ENCODE measurements around the gene CACNB2. TPM values are rescaled to one million over a fixed set of nuclear protein-coding genes. Genes with fewer than 3 reads are reported as not detected.

CACNB2 gene
- not detected for total RNA-seq

DNA sequence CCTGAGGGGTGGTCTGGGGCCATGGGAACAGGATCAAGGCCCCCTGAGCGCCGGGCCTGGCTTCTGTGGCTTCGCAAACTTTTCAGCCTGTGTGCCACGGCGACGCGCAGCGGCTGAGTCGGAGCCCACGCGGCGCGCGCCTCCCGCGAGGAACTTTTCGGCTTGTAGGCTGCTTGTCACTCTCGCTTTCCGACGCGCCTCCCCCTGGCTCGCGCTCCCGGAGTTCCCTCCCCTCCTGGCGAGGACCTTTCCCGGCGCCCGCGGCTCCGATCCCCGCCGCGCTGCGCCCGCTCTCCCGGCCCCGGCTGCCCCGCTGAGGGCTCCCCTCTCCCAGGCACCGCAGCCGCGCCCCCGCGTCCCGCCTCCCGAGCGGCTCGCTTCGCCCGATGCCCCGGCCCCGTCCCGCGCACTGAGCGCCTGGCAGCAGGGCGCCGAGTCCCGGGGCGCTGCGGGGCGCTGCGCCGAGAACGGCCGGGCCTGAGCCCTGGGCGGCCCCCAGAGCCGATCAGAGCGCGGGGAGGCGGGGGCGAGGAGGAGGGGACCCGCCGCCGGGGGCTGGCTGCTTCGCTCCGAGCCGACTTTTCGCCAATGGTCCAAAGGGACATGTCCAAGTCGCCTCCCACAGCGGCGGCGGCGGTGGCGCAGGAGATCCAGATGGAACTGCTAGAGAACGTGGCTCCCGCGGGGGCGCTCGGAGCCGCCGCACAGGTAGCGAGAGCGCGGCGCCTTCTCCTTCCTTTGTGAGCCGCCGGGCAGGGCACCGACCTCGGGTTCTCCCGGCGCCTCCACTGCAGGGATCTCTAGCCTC, at the start of gene CACNB2:
Gene CACNB2 (plus strand): TSS at position 276 of the 808 bp plus-strand sequence.
- DNase-seq (no peak), ATAC-seq (no peak)
- Mint-ChIP-seq H3K27ac (no peak within 1 kb of the TSS), H3K4me1 (no peaks in the 10 kb centered on the region), H3K9me3 (ENCODE audit: low read depth) (no peaks in the 10 kb centered on the region), H3K4me3 (no peak within 1 kb of the TSS), H3K27me3 (peaks cover 36% of the 10 kb centered on the region), H3K36me3 (no peaks in the 10 kb centered on the region)
- CTCF ChIA-PET, result no interaction called here

DNA sequence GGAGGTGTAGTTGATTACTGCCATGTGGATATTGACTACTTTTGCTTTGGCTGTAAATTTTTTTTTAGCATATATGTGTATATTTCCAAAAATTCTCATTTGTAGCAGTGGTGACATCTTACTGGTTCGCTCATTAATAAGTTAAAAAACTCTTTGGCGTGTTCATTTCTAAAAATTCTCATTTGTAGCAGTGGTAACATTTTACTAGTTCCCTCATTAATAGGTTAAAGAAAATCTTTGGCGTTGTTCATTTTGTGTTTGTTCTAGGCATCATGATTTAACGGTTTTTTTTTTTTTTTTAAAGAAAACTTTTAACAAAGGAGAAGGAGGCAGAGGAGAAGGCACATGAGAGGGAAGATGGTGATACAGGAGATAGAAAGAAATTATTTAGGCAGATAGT, 45.9 kb upstream of the CACNB2 start:
- H3K9me3 Mint-ChIP-seq (ENCODE audit: low read depth), result no peaks in the 10 kb centered on the region

DNA sequence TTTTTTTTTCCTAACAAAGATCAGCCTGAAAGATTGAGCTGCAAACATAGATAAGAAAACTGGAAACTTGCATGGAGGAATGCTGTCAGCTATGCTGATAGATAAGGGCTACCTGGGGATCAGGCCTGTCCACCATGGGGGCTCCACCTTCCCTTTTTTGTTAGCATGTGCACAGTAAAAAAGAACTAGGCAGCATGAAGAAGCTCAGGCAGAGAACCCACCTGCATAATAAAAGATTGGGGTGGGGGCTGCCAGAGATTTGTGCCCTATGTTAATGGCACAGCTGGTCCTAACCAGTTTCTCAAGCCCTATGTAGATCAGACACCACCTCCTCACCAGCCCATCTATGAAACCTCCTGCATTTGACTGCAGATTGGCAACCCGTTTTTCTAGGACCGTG, 45.4 kb upstream of the CACNB2 start:
- no peaks in the 10 kb centered on the region for H3K9me3 Mint-ChIP-seq (ENCODE audit: low read depth)
- no peaks in the 10 kb centered on the region for H3K4me1 Mint-ChIP-seq
- no peaks in the 10 kb centered on the region for H3K36me3 Mint-ChIP-seq
- H3K27ac Mint-ChIP-seq, result no peak overlapping the region
- H3K4me3 Mint-ChIP-seq, result no peak overlapping the region
- CTCF ChIA-PET, result no interaction called here
- DNase-seq (no peak), ATAC-seq (no peak)
- H3K27me3 Mint-ChIP-seq, result no peaks in the 10 kb centered on the region

More for the DNA sequence above, 45.9 kb upstream of the CACNB2 start:
- H3K27ac Mint-ChIP-seq, result no peak overlapping the region
- ATAC-seq (no peak), DNase-seq (no peak)
- no peaks in the 10 kb centered on the region for H3K36me3 Mint-ChIP-seq
- no peaks in the 10 kb centered on the region for H3K27me3 Mint-ChIP-seq
- CTCF ChIA-PET, result no interaction called here
- H3K4me1 Mint-ChIP-seq, result no peaks in the 10 kb centered on the region
- H3K4me3 Mint-ChIP-seq, result no peak overlapping the region

DNA sequence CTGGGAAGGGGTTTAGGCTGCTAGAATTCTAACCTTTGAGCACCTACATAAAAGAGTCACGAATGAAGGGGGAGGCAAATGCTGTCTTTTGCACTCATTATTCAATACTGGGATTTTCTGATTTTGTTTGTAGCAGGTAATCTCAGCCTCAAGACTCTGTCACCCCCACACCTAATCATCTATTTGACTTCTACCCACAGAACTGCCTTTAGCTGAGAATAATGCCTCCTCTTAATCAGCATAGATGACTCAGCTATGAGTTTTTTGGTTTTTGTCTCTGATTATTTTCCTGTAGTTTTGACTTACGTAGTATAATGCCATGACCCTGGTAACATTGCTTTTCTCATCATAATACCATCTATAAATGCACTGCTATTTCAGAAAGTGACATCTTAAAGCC, 42.7 kb upstream of the CACNB2 start:
- CTCF ChIA-PET, result no interaction called here
- Mint-ChIP-seq H3K9me3 (ENCODE audit: low read depth) (no peaks in the 10 kb centered on the region), H3K4me3 (no peak overlapping the region), H3K36me3 (no peaks in the 10 kb centered on the region), H3K27ac (no peak overlapping the region), H3K27me3 (no peaks in the 10 kb centered on the region), H3K4me1 (no peaks in the 10 kb centered on the region)
- DNase-seq (no peak), ATAC-seq (no peak)

DNA sequence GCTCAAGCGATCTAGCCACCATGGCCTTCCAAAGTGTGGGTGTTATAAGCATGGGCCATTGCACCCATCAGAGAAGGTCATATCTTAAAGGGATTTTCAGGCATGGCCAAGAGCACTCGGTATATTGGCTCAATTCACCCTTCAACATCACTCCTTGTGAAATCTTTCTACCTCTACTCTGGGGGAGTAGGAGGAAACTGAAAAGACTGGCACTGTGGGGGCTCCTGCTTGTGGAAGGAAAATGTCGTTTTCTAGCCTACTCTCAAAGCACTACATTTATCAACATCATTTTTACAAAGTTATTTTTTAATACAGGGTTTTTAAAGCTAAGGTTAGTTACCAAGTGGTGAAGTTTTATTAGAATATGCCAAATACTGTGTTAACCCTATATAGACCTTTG, 42.0 kb upstream of the CACNB2 start:
- Mint-ChIP-seq H3K4me1 (no peaks in the 10 kb centered on the region), H3K36me3 (no peaks in the 10 kb centered on the region), H3K9me3 (ENCODE audit: low read depth) (no peaks in the 10 kb centered on the region), H3K4me3 (no peak overlapping the region), H3K27me3 (no peaks in the 10 kb centered on the region), H3K27ac (no peak overlapping the region)
- CTCF ChIA-PET, result no interaction called here
- DNase-seq (no peak), ATAC-seq (no peak)

DNA sequence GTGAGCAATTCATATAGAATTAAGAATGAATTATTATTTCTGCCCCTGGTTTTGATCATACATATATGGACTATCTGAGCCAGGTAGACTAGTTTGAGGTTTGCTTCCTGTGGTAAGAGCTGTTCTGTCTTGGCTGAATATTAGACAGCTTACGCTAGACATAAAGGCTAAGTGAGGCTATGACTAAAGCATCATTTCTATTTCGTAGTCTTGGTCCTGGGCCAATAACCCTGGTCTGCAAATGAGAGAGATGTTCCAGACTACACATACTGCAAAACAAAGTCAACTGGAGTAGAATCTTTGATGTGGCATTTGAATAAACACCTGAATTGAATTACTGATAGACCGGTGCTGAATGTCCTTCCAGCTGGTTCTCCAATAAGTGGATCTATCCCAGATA, 40.8 kb upstream of the CACNB2 start:
- no peaks in the 10 kb centered on the region for H3K9me3 Mint-ChIP-seq (ENCODE audit: low read depth)
- H3K4me3 Mint-ChIP-seq, result no peak overlapping the region
- H3K27me3 Mint-ChIP-seq, result no peaks in the 10 kb centered on the region
- H3K4me1 Mint-ChIP-seq, result no peaks in the 10 kb centered on the region
- H3K27ac Mint-ChIP-seq, result no peak overlapping the region
- no peaks in the 10 kb centered on the region for H3K36me3 Mint-ChIP-seq
- no peak for ATAC-seq
- CTCF ChIA-PET, result no interaction called here
- no peak for DNase-seq

DNA sequence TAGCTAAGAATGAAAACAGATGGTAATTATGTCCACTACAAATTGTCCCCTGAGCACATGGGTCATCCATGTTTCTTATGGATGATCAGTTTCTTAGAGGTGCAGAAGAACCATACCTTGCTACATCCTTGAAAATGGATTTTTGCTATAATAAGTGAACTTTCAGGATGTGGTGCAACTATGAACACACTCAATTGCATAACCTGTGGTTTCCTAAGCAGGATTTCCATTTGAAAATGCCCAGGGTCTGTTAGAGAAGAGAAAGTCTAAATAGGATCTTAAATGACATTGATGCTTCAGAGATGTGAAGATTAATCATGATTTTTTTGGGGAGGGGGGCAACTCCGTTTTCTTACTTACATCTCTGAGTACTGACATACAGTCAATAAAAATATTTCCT, 39.6 kb upstream of the CACNB2 start:
- H3K27me3 Mint-ChIP-seq, result no peaks in the 10 kb centered on the region
- CTCF ChIA-PET, result no interaction called here
- no peak for DNase-seq

DNA sequence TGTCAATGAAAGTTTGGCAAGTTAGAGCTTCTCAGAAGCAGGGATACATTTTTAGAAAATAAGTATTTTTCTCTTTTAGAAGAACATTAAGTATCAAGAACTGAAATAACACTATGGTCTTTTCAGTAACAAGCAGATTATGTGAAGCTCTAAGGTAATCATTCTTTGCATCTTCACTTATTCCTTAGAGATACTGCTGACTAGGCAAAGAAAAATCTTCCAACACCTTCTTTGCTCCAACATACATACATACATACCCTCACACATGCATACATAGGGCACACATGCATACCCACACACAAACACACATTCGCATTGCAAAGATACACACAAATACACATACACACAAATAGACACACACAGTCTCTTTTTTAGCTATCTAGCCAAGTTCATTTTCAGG, 37.8 kb upstream of the CACNB2 start:
- no peak for DNase-seq
- H3K9me3 Mint-ChIP-seq (ENCODE audit: low read depth), result no peaks in the 10 kb centered on the region
- no peak overlapping the region for H3K4me3 Mint-ChIP-seq
- no peaks in the 10 kb centered on the region for H3K4me1 Mint-ChIP-seq
- H3K27ac Mint-ChIP-seq, result no peak overlapping the region
- CTCF ChIA-PET, result no interaction called here
- no peaks in the 10 kb centered on the region for H3K36me3 Mint-ChIP-seq
- no peak for ATAC-seq
- no peaks in the 10 kb centered on the region for H3K27me3 Mint-ChIP-seq

More for the DNA sequence above, 39.6 kb upstream of the CACNB2 start:
- Mint-ChIP-seq H3K27ac (no peak overlapping the region), H3K4me1 (no peaks in the 10 kb centered on the region), H3K4me3 (no peak overlapping the region), H3K9me3 (ENCODE audit: low read depth) (no peaks in the 10 kb centered on the region), H3K36me3 (no peaks in the 10 kb centered on the region)
- ATAC-seq, result no peak

DNA sequence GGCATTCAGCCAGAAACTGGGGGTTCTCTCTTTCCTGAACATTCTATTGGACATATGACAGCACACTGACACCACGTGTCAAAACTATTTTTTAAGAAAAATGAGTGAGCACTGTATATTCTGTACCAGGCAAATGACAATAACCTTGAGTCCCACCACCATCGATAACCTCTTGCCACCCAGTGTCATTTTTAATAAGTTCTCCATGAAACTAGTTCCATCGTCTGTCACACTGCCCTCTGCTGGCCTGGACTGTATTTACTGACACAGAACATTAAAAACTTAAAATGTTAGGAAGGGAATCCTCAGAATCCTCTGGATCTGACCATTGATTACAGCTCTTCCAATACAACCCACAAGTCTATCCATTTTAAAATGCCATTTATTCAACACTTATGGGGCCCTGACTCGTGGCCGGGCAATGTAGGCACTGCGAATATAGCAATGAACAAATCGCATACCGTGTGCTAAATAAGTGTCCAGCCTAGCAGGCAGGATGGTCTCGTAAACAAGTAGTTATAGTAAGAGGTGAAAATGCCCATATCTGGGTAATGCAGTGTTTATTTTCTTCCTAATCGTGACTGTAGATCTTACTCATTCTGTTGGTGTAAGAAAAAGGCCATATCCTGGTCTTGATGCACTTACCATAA, 35.9 kb upstream of the CACNB2 start:
- ATAC-seq (no peak), DNase-seq (peak; percentile 45)
- no peaks in the 10 kb centered on the region for H3K9me3 Mint-ChIP-seq (ENCODE audit: low read depth)
- H3K27ac Mint-ChIP-seq, result no peak overlapping the region
- no peaks in the 10 kb centered on the region for H3K36me3 Mint-ChIP-seq
- CTCF ChIA-PET, result no interaction called here
- no peaks in the 10 kb centered on the region for H3K4me1 Mint-ChIP-seq
- no peaks in the 10 kb centered on the region for H3K27me3 Mint-ChIP-seq
- H3K4me3 Mint-ChIP-seq, result no peak overlapping the region

DNA sequence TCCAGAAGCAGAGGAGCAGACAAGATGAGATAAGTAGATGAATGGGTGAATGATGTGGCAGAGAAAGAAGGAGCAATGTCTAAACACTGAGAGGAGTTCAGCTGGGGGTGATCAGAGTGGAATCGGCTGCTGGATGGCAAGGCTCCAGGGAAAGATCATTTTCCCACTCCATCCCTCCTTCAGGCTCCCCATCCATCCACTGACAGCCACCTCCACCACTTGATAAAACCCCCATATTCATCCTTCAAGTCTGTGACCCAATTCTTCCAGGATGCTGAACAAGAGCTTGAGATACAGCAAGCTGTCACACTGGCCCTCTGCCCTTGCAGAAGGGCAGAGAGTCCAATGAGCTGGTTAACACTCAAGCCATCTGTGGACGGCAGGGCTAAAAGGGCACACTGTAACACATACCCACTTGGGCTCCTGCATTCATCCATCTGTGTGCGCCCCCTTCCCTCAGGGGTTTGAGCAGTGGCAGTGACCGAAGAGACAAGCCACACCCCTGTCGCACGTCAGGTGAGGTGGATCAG, 30.8 kb upstream of the CACNB2 start:
- CTCF ChIA-PET, result no interaction called here
- no peaks in the 10 kb centered on the region for H3K27me3 Mint-ChIP-seq
- H3K36me3 Mint-ChIP-seq, result no peaks in the 10 kb centered on the region

DNA sequence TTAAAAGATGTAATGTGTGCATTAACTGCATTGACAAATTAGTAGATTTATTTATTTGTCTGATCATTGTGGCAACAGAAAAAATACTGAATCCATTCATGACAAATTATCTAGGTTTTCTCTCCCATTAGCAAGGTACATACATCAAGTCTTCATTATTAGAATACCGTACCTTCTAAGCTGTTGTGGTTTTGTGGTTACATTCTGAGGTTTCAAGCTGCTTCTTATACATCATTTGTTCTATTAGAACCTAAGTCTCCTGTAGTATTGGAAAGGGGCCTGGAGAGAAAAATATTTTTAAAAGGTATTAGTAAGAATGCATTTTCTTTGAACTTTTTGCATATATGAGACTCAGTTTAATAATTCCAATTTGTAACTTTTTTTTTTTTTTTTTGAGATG, 26.3 kb upstream of the CACNB2 start:
- no peak overlapping the region for H3K4me3 Mint-ChIP-seq
- no peaks in the 10 kb centered on the region for H3K4me1 Mint-ChIP-seq
- ATAC-seq (no peak), DNase-seq (no peak)
- H3K36me3 Mint-ChIP-seq, result no peaks in the 10 kb centered on the region
- no peak overlapping the region for H3K27ac Mint-ChIP-seq
- CTCF ChIA-PET, result no interaction called here
- no peaks in the 10 kb centered on the region for H3K9me3 Mint-ChIP-seq (ENCODE audit: low read depth)
- H3K27me3 Mint-ChIP-seq, result no peaks in the 10 kb centered on the region

More for the DNA sequence above, 30.8 kb upstream of the CACNB2 start:
- ATAC-seq (no peak), DNase-seq (no peak)
- Mint-ChIP-seq H3K4me1 (no peaks in the 10 kb centered on the region), H3K4me3 (no peak overlapping the region), H3K9me3 (ENCODE audit: low read depth) (no peaks in the 10 kb centered on the region), H3K27ac (no peak overlapping the region)

DNA sequence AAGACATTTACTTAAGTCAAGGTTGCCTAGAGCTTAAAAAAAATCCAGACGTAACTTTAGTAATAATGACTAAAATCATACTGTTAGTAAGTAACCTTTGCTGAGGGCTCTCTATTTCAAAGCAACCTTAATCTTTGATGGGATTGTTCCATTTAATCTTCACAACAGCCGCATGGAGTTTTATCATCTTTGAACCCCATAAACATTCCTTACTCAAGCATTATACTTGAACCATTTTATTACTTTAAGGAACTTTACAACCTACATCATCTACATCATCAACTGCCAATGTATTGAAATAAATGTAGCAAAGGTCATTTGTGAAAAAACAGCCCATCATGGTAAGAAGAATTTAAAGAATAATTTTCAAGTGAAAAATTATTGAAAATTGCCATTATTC, 22.9 kb upstream of the CACNB2 start:
- H3K4me1 Mint-ChIP-seq, result no peaks in the 10 kb centered on the region
- H3K27me3 Mint-ChIP-seq, result no peaks in the 10 kb centered on the region
- no peaks in the 10 kb centered on the region for H3K36me3 Mint-ChIP-seq
- no peak overlapping the region for H3K27ac Mint-ChIP-seq
- ATAC-seq (no peak), DNase-seq (no peak)
- CTCF ChIA-PET, result no interaction called here
- no peak overlapping the region for H3K4me3 Mint-ChIP-seq
- no peaks in the 10 kb centered on the region for H3K9me3 Mint-ChIP-seq (ENCODE audit: low read depth)

DNA sequence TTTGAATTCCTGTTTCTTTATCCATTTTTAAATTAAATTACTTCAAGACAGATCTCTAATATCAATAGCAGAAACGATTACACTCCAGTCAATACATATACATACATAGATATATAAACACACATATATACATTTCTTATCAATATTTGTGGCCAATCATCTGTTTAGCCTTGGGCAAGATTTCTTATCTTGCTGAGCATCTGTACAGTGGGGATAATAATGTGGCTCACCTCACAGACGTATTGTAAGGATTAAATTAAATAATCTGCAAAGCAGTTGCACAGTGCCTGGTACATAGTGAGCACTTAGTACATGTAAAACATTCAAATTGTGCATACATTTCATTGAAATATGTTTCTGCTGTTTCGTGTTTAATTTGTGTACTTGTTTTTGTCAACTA, 17.5 kb upstream of the CACNB2 start:
- Mint-ChIP-seq H3K4me3 (no peak overlapping the region), H3K9me3 (ENCODE audit: low read depth) (no peaks in the 10 kb centered on the region), H3K27me3 (no peaks in the 10 kb centered on the region), H3K4me1 (no peaks in the 10 kb centered on the region), H3K27ac (no peak overlapping the region), H3K36me3 (no peaks in the 10 kb centered on the region)
- DNase-seq, result no peak
- ATAC-seq, result no peak
- CTCF ChIA-PET, result no interaction called here

DNA sequence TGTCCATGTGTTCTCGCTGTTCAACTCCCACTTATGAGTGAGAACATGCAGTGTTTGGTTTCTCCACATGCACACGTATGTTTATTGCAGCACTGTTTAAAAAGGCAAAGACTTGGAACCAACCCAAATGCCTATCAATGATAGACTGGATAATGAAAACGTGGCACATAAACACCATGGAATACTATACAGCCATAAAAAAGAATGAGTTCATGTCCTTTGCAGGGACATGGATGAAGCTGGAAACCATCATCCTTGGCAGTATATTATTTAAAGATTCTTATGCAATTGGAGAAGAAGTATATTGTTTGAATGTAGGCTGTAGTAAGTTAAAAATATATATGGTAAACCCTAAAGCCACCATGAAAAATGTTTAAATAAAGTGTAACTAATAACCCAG, 7.2 kb upstream of the CACNB2 start:
- Mint-ChIP-seq H3K27me3 (peaks cover under 1% of the 10 kb centered on the region), H3K4me1 (no peaks in the 10 kb centered on the region), H3K27ac (no peak overlapping the region), H3K36me3 (no peaks in the 10 kb centered on the region), H3K9me3 (ENCODE audit: low read depth) (no peaks in the 10 kb centered on the region), H3K4me3 (no peak overlapping the region)
- no peak for DNase-seq
- CTCF ChIA-PET, result no interaction called here
- no peak for ATAC-seq
